B cell (primary cell): ENCODE results near the gene SMAD1.

Source experiments
- CTCF ChIP-seq: fragments of 200-600 bp; IDR thresholded peaks from one replicate; pipeline ENCODE4 v1.8.0; 2022; ENCODE audit warnings: antibody characterized with exemption, mild to moderate bottlenecking
- EZH2 ChIP-seq: IDR thresholded peaks from 2 replicates; pipeline ENCODE4 v1.6.1; 2012; ENCODE audit warnings: borderline replicate concordance, low read depth, mild to moderate bottlenecking, moderate library complexity, low read length; ENCODE audit not compliant: insufficient read depth, poor library complexity, severe bottlenecking

GRCh38 chr4:145541346-145541745 lies 59.7 kb downstream of the SMAD1 start:
- TF ChIP-seq CTCF (no peak), EZH2 (no peak)
